Measurements from ENCODE around the gene MUS81.

MUS81 gene

DNA sequence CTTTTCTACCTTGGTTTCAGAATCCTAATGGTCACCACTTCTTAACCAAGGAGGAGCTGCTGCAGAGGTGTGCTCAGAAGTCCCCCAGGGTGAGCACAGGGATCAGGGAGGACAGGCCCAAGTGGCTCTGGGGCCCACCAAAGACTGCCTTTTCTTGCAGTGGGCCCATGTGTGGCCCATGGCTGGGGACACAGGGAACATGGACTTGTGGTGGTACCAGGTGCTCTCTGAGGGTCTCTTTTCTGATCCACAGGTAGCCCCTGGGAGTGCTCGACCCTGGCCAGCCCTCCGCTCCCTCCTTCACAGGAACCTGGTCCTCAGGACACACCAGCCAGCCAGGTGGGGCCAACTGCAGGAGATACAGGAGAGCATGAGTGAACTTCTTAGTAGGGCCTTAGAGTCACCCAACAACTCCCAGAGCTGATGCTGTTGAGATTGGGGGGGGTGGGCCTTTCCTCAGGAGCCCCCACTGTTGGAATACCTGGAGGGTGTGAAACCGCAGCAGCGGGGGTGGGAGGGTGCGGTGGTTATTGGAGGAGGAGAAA is 2.0 kb downstream of the MUS81 start:
- no peak for DNase-seq

DNA sequence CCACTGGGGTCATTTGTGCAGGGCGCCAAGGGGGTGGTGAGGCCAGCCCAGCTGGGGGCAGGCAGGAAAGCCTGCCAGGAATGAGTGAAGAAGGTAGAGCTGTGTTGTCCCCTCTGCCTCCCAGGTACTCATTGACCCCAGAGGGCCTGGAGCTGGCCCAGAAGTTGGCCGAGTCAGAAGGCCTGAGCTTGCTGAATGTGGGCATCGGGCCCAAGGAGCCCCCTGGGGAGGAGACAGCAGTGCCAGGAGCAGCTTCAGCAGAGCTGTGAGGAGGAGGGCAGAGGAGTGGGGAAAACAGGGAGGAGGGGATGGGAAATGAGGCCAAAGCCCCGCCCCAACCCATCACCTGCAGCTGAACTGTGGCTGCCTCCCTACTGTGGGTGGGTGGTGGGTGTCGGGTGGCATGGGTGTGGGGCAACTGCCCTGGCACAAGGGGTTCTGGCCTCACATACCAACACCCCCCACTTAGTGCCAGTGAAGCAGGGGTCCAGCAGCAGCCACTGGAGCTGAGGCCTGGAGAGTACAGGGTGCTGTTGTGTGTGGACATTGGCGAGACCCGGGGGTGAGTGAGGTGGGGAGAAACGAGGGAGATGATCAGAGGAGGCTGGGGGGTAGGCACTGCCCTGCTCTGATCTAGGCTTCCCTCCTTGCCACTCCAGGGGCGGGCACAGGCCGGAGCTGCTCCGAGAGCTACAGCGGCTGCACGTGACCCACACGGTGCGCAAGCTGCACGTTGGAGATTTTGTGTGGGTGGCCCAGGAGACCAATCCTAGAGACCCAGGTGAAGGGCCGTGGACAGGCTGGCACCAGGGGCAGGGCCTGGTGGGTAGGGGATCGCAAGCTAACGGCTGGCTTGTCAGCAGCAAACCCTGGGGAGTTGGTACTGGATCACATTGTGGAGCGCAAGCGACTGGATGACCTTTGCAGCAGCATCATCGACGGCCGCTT is 3.0 kb downstream of the MUS81 start:
- no peak for DNase-seq

DNA sequence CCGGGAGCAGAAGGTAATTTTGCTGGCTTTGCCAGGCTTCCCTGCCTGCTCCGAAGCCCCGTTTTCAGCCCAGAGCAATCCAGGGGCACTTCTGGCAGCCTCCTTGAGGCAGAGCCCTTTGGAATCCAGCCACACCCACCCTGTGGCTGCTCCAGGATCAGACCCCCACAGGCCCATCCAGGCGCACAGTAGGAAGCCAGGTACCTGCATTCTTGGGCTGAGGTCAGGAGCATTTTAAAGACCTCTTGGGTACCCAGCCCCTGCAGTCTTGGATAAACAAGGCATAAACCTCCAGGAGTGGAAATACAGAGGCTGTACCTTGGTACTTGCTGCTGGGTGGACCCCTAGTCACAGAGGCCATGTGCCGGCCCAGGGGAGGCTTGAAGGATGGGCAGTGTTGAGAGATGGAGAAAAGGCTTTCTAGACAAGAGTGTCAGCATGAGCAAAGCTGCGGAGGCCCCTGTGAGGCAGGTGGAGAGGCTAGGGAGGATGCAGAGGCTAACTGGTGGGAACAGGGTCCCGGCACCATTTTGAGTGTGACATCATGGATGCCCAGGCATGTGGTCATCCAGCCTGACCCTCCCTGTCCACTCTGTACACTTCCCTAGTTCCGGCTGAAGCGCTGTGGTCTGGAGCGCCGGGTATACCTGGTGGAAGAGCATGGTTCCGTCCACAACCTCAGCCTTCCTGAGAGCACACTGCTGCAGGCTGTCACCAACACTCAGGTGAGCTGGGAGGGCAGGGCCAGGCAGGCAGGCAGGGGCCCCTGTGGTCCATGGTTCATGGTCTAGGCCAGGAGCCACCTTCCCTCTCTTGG is 3.9 kb downstream of the MUS81 start:
- no peak for DNase-seq

DNA sequence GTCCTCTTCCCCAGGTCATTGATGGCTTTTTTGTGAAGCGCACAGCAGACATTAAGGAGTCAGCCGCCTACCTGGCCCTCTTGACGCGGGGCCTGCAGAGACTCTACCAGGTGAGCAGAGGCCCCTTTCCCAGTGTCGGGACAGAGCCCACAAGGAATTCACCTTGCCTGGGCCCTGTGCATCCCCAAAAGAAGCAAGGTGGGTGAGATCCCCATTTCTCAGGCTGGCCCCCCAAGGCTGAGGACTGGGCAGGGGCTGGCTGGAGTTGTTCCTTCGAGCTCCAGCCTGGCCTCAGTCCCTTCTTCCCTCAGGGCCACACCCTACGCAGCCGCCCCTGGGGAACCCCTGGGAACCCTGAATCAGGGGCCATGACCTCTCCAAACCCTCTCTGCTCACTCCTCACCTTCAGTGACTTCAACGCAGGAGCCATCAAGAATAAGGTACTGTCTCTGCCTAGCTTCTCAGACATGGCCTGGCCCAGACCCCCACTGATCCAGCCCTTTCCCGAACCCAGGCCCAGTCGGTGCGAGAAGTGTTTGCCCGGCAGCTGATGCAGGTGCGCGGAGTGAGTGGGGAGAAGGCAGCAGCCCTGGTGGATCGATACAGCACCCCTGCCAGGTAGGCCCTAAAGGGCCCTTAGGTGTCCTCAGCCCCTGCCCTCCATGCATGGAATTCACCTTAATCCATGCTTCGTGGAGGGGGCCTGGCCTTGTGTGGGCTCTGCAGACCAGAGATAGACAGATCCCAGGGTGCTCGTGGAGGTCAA is 4.7 kb downstream of the MUS81 start:
- no peak for DNase-seq

DNA sequence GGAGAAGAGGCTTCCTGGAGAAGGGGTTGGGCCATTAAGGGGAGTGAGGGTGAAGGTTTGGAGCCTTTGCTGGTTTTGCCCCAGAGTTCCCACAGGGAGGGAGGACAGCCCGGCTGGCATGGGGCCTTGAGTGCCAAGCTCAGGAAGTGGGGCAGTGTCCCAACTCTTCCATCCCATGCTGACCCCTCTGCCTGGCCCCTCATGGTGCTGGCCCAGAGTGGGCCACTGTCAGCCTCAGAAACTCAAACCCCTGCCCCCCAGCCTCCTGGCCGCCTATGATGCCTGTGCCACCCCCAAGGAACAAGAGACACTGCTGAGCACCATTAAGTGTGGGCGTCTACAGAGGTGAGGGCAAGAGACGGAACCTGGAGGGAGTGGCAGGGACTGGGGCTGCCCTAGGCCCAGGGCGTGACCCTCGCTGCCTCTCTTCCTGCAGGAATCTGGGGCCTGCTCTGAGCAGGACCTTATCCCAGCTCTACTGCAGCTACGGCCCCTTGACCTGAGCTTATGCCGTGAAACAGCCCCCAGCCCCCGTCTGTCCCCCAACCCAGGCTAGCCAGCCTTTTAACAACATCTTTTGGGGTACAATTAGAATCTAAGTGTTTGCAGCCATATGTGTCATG is 5.4 kb downstream of the MUS81 start:
- no peak for DNase-seq

DNA sequence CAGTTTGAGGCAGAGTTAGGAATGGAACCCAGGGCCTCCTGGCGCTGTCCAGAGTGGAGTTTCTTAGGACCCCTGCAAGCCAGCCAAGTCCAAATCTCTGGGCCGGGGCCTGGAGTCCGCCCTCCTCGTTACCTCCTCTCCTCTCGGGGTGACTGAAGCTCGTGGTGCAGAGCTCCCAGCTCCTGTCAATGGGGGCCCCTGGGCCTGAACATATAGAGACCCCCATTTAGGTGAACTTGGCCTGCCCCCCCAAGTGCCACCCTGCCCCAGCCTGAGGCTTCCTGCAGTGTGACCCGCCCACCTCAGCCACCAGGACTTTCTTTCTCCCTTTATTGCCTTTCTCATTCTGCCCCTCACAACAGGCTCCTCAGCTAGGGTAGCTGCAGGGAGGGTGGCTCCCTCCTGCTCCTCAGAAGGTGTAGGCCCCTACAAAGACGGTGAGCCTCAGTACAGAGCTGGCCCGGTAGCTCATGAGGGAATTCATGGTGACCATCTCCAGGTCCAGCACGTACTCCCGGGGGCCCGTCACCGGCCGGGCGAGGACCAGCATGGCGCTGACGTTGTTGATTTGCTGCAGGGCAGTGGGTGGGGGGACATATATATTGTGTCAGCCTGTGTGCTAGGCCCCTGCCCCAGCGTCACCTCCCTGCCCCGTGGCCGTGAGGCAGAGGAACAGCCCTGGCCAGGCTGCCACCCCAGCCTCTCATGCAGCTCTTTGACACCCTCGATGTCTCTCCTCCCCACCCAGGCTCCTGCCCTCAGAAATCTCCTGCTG is 6.5 kb downstream of the MUS81 start:
- DNase-seq, result no peak

DNA sequence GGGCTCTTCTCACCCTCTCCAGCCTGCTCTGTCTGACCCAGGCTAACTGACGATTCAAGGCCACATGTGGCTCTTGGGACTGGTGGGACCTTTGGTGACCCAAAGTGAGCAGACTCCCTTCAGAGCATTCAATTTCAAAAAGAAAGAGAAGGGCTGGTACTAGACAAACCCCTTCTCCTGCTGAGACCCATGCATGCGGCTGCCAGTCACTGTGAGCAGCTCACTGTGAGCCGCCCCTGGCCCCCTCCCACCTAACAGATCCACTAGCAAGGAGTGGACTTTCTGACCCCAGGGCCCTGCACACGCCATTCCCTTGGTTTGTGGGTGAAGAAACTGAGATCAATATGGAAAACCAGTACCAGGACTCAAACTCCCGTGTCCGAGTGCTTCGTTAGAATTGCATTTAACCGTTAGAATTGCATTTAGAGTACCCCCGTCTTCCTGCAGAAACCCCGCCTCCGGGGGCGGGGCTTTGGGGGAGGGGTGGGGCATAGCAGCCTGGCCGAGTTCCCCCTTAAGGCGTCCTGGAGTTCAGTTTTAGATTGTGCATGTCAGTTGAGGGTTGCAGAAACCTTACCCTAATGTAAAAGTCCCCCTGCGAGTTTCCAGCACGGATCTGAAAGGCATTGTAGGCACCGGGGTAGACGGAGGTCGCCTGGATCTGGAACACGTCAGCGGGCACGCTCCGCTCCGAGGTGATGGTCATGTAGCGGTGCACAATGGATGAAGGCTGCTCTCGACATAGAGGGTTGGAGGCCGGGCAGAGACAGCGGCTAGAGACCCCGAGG is 7.2 kb downstream of the MUS81 start:
- DNase-seq, result no peak

DNA sequence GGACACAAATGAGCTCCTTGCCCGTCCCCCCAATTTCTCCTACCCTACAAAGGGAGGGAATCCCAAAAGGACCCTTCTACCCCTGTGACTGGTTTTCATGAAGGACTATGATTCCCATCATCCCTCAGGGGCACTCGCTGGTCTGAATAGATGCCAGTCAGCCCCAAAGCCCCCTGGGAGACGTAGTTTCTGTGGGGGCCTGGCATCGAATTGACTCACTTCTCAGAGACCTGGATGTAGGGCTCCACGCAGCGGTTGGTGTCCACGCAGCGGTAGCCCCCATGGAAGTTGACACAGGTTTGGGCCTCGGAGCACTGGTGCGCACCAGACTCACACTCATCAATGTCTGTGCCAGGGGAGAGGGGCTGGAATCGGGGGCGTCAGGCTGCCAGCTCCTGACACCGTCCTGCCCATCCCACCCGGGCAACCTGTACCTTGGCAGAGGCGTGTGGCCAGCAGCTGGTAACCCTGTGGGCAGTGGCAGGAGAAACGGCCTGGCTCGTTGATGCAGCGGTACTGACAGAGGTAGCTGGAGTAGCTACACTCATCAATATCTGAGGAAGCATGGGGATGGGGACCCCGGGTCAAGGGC is 7.9 kb downstream of the MUS81 start:
- no peak for DNase-seq

DNA sequence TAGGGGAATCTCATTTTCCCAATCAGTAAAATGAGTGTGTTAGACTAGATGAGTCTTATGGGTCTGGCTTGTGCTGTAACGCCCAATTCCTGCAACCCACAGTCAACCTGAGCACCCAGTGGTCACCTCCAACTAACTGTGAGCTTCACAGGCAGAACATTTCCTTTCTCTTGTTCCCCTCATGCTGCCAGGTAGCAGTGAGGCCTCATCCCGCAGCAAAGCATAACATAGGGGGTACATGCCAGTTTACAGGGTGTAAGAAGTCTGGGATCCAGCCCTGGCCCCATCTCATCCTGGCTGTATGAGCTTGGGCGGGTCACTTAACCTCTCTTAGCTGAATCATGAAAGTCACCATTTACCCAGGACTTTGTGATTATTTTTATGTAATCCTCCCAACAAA is 8.7 kb downstream of the MUS81 start:
- no peak for DNase-seq

DNA sequence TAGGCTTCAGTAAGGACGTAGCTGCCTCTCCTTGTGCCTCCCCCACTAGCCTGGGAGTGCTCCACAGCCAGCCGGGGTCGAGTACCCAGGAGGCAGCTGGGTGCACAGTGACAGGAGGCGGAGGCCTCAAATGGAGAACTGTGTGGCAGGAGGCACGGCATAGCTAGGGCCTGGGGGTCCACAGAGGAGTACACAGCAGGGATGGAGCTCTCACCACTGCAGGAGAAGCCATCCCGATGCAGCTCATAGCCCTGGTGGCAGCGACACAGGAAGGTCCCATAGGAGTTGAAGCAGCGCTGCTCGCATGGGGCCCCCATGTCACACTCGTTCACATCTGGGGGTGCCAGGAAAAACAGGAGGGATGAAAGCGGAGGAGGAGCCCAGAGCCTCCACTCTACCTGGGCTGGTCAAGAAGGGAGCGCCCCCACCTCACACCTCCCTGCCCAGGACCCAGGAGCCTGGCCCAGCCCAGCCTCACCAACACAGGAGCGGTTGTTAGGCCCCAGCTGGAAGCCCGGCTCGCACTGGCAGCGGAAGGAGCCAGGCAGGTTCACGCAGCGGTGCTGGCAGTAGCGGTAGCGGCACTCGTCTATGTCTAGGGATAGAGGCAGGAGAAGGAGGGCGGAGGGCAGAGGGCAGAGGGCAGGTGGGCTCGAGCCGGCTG is 9.5 kb downstream of the MUS81 start:
- DNase-seq, result no peak

DNA sequence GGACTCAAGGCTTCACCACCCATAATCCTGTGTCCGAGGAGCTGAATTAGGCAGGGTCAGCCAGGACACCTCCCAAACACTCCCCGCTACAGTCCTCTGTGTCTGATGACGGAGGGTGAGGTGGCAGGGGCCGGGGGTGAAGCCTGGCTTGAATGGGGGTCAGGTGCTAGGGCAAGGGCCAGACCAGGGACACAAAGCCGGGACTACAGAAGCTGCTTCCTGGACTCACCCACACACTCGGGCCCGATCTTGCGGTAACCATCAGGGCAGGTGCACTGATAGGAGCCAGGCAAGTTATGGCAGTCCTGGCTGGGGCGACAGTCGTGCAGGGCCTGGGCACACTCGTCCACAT is 10.1 kb downstream of the MUS81 start:
- DNase-seq, result no peak

DNA sequence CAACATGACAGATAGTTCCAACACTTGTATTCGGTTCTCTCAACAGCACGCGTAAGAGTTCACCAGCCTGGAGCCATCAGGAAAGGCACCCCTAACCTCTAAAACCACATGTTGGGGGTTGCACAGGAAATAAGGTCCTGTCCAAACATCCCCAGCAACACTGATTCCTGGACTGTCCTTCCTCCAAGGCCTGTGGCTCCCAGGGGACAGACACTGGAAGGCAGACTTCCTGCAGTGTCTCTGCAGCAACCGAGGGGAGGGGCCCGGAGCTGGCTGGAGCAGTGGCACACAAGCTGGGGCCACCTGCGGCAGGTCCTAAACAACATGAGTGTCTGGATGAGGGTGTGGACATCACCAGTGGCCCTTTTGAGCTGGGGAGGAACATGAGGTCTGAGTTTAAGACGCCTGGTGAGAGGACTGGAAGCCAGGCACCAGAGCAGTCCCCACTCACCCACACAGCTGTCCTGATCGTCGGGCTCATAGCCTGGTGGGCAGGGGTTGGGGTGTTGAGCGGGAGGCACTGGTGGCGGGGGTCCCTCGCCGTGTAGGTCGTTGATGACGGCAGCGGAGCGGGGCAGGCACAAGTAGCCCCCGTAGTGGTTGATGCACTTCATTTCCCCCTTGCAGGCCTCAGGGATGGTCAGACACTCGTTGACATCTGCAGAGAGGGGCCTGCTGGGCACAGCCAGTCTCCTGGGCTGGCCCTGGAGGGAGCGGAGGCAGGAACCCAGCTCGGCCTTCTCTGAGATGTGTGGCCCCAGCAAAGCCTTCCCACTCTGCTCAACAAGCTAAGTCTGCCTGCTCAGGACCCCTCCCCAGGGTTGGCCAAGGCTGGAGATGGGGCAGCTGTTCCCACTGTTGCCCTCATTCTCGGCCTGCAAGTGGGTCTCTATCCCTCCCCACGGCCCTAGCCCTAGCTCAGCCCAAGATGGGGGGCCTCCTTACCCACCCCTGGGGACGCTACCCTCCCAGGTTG is 10.8 kb downstream of the MUS81 start:
- DNase-seq, result no peak

DNA sequence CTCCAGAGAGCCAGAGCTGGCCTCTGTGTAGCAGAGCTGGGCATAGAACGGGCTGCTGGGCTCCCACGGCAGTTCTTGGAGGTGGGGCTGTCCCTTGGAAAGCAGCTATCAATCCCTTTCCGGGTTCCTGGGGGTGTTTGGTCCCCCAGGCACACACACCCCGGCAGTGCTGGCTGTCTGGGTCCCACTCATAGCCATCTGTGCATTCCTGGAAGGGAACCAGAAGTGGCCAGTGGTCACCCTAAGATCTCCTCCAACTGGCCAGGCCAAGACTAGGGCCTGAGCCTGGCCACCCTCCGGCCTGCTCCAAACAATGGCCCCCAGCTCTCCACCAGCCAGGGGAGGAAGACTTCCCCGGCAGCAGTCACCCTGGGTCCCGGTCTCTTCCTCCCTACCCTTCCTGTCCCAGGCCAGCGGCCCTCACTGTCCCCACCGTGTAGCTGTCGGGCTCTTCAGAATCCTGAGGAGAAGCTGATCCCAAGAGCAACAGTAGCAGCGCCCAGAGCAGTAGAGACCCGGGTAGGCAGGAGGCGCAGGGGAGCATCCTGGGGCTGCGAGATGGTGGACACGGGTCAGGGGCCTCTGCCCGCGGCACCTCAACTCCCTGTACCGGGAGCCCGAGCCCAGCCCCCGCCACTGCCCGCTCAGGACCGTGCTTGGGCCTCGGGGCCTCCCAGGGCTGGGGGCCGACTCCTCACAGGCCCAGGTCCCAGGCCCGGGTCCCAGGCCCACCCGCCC is 11.7 kb downstream of the MUS81 start:
- DNase-seq, result no peak

DNA sequence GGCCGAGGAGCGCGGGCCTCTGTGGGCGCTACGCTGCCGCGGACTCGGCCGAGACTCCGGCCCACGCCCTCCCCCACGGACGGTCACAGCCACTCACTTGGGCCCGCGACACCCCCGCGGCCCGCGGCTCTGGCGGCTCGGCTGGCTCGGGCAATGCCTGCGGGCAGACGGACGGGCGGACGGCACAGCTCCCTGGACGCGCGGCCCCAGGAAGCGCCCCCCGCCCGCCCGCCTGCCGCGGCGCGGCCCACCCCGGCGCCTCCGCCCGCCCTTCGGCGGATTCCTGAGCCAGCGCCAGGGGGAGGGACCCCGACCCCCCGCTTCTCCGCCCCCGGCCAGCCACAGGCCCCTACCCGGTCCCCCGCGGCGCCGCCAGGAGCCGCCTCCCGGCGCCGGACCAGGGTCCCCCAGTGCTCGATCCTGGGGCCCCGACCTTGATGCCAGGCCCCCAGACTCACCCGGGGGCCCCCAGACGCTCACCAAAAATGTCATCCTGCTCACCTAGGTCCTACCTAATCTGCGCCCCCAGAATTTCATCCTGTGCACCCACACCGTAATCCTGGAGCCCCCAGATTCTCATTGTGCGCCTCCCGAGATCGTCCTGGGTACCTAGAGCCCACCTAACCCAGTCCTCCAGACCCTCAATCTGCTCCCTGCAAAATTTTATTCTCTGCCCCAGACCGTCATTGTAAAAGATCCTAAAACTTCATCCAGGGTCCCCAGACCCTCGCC is 12.5 kb downstream of the MUS81 start, which contains the start of gene EFEMP2:
Gene EFEMP2, minus strand, starts transcription at position 215 of the 732 bp plus-strand sequence. CDS start 446 bp downstream, outside the sequence.
- DNase-seq, result no peak

DNA sequence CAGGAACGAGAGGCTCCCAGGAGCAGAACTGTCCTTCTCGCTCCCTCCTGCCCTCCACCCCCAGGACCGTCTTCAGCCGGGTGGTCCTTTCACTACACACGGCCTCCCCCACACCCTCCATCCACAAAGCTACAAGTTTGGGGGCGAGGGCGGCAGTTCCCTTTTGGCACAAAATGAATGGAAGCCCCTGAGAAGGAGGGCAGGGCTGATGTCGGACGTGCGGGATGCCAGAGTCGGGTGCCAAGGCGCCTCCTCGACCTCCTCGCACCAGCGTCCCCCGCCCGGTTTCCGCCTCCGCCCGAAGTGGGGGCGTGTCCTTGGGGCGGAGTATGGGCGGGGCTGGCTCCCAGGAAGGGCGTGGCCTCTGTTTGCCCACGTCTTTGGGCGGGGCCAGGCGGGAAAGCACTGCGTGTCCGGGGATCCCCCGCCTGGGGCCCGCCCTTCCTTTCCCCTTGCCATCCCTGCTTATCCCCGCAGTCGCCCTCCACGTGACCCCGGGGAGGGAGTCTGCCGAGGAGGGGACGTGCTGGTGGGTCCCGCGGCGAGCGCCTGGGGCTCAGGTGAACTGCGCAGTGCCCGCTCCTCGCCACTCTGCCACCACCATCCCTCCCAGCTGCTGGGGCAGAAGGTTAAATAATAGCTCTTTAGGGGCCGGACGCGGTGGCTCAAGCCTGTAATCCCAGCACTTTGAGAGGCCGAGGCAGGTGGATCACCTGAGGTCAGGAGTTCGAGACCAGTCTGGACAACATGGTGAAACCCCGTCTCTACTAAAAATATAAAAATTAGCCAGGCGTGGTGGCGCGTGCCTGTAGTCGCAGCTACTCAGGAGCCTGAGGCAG is 13.3 kb downstream of the MUS81 start:
- peak; percentile 92 to 97 (median 95) for DNase-seq

DNA sequence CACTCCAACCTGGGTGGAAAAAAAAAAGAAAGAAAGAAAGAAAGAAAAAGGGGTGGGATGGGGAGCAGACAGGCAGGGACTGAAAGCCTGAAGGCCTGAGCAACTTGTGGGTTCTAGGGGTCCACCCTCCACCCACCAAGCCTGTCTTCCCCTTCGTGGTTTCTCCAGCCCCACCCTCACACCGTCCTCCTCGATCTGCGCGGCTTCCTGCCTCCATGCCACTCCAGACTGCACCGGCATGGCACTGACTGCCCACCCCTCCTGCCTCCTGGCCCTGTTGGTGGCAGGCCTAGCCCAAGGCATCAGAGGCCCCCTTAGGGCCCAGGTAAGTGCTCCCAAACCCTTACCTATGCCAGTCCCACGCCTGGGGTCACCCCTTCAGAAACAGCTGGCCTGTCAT is 19.4 kb downstream of the MUS81 start, which contains the start of gene CTSW:
Gene CTSW, plus strand, starts transcription at position 221 of the 400 bp plus-strand sequence. Its CDS starts 18 bp downstream, at position 239.
- peak in 1 of 4 experiments; percentile 24 for DNase-seq

All from activated naive CD4-positive, alpha-beta T cell (primary cell).